Peyer's patch (tissue), 4 donors: ENCODE data around the gene ARHGAP28. TPM values are rescaled to one million over a fixed set of nuclear protein-coding genes. Genes with fewer than 3 reads are reported as not detected.

ENCODE experiments used
- DNase-seq, 3 donors: peaks; one replicate each; pipeline ENCODE4 v3.0.0-alpha.2; 2017 to 2019
- H3K27ac ChIP-seq, 4 donors: fragments of 200-600 bp; sonication (generic); one replicate each; pipeline ENCODE4 v1.5.1; 2016 to 2019
- H3K27me3 ChIP-seq, 2 donors: fragments of 200-600 bp; sonication (generic); one replicate each; pipeline ENCODE4 v1.5.1; 2019
- H3K36me3 ChIP-seq, 3 donors: fragments of 200-600 bp; sonication (generic); one replicate each; pipeline ENCODE4 v1.5.1; 2016 to 2019
- H3K4me1 ChIP-seq, 4 donors: fragments of 200-600 bp; sonication (generic); one replicate each; pipeline ENCODE4 v1.5.1; 2016 to 2019
- H3K4me3 ChIP-seq, 4 donors: fragments of 200-600 bp; sonication (generic); 1 replicate in 3 of 4; 2 replicates in 1 of 4; pipeline ENCODE4 v1.5.1; 2016 to 2019; ENCODE audit warnings: mild to moderate bottlenecking in 1 of 4
- H3K9me3 ChIP-seq, 4 donors: fragments of 200-600 bp; sonication (generic); one replicate each; pipeline ENCODE4 v1.5.1; 2016 to 2019; ENCODE audit warnings: mild to moderate bottlenecking in 1 of 4
- POLR2A ChIP-seq, 2 donors: fragments of 450-650 bp; IDR thresholded peaks; one replicate each; pipeline ENCODE4 v1.5.1; 2017; ENCODE audit warnings: antibody characterized with exemption in 2 of 2, mild to moderate bottlenecking in 2 of 2, moderate library complexity in 2 of 2
- total RNA-seq, 4 donors: library from RNA; depleted of rRNA; stranded (reverse); fragments of >200 nt; gene quantifications; one replicate each; pipeline ENCODE4 v1.1.0, GENCODE V29; 2016
- TF ChIP-seq, protein P1 (sequence below), 6 experiments: fragments of 450-650 bp in 4 of 6; fragments of 200-600 bp in 2 of 6; sonication (generic) in 1 of 6; IDR thresholded peaks; one replicate each; pipeline ENCODE4 v1.5.1; 2017 to 2019; ENCODE audit warnings: antibody characterized with exemption in 6 of 6, mild to moderate bottlenecking in 3 of 6, moderate library complexity in 1 of 6

The ARHGAP28 gene
- total RNA-seq, 4 donors from 2014 or later = 1.0 to 35.5 (median 3.3) TPM

DNA sequence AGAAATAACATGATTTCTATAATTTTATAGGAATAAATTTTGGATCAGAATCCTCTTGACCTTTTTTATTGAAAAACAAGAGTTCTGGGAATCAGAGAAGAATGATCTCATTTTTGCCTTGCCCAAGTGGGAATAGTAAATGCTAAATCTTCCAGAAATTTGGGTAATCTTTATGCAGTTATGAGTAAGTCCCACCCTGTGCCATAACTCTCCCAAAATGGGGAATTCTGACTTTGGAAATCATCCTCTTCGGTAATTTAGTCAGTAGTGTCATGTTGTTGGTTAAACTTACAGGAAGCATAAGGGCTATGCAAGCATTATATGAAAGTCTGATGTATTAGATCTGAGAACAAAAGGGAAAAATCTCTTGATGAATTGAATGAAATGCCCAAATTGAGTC, 20.6 kb upstream of the ARHGAP28 start:
- Histone ChIP-seq H3K9me3 (no peaks in the 10 kb centered on the region), H3K4me1 (no peaks in the 10 kb centered on the region), H3K4me3 (no peak overlapping the region), H3K36me3 (no peaks in the 10 kb centered on the region), H3K27me3 (no peaks in the 10 kb centered on the region), H3K27ac (no peak overlapping the region)
- DNase-seq = no peak
- TF ChIP-seq POLR2A (IDR thresholded peaks at IDR 0.05) = no peak
- TF ChIP-seq, protein P1, sequence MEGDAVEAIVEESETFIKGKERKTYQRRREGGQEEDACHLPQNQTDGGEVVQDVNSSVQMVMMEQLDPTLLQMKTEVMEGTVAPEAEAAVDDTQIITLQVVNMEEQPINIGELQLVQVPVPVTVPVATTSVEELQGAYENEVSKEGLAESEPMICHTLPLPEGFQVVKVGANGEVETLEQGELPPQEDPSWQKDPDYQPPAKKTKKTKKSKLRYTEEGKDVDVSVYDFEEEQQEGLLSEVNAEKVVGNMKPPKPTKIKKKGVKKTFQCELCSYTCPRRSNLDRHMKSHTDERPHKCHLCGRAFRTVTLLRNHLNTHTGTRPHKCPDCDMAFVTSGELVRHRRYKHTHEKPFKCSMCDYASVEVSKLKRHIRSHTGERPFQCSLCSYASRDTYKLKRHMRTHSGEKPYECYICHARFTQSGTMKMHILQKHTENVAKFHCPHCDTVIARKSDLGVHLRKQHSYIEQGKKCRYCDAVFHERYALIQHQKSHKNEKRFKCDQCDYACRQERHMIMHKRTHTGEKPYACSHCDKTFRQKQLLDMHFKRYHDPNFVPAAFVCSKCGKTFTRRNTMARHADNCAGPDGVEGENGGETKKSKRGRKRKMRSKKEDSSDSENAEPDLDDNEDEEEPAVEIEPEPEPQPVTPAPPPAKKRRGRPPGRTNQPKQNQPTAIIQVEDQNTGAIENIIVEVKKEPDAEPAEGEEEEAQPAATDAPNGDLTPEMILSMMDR (IDR thresholded peaks at IDR 0.05) = no peak

DNA sequence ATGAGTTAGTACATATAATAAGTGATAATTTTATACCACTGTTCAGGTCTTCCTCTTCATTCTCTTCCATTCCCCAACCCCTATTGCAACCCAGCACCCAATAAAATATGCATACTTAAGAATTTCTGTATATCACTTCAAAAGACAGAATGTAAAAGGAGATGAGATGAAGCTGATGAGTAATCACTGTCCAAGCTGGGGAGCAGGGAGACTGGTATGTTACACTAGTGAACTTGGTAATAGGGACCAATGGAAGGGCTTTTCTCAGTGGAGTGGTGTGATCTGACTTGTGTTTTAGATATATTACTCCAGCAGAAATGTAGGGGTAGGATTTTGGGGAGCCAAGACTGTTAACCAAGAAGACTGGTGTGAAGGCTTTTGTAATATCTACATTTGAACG, 18.0 kb upstream of the ARHGAP28 start:
- Histone ChIP-seq H3K27me3 (no peaks in the 10 kb centered on the region), H3K4me3 (no peak overlapping the region), H3K9me3 (no peaks in the 10 kb centered on the region), H3K4me1 (no peaks in the 10 kb centered on the region), H3K36me3 (no peaks in the 10 kb centered on the region), H3K27ac (no peak overlapping the region)
- DNase-seq = no peak
- TF ChIP-seq POLR2A (IDR thresholded peaks at IDR 0.05) = no peak
- TF ChIP-seq, protein P1 (IDR thresholded peaks at IDR 0.05) = no peak

DNA sequence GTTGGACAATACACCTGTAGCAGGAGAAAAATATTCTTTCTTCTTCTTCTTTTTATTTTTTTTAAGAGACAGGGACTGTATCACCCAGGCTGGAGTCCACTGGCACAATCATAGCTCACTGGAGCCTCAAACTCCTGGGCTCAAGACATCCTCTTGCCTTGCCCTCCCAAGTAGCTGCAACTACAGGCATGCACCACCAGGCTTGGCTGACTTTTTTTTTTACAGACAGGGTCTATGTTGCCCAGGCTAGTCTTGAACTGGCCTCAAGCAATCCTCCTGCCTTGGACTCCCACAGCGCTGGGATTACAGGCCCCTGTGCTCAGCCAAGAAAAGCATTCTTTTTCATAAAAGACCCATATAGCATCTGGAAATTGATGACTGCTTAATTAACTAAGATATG, 17.1 kb upstream of the ARHGAP28 start:
- Histone ChIP-seq H3K27ac (no peak overlapping the region), H3K9me3 (no peaks in the 10 kb centered on the region), H3K27me3 (no peaks in the 10 kb centered on the region), H3K4me1 (no peaks in the 10 kb centered on the region), H3K4me3 (no peak overlapping the region), H3K36me3 (no peaks in the 10 kb centered on the region)
- TF ChIP-seq POLR2A (IDR thresholded peaks at IDR 0.05) = no peak
- TF ChIP-seq, protein P1 (IDR thresholded peaks at IDR 0.05) = no peak
- no peak for DNase-seq

DNA sequence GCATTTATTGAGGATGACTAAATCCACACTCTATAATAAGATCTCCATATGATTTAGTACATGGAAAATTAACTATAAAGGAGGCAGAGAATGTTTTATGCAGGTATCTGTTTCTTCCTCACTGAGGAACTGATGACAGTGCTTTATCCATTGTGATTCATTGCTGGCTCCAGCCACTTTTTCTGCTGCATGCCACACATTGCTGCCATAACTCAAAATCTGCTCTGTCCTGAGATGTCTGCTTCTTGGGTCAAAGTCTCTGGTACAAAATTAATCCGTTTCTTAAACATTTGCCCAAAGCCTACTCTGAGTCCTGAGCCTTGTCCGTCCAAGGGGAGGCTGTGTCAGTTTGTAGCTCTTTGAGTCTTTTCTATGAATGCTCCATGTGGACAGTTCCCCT, 15.5 kb upstream of the ARHGAP28 start:
- no peaks in the 10 kb centered on the region for H3K36me3 ChIP-seq
- H3K27ac ChIP-seq = no peak overlapping the region
- no peaks in the 10 kb centered on the region for H3K4me1 ChIP-seq
- H3K9me3 ChIP-seq = no peaks in the 10 kb centered on the region
- no peak for DNase-seq
- H3K27me3 ChIP-seq = no peaks in the 10 kb centered on the region
- no peak for TF ChIP-seq POLR2A (IDR thresholded peaks at IDR 0.05)
- TF ChIP-seq, protein P1 (IDR thresholded peaks at IDR 0.05) = no peak
- H3K4me3 ChIP-seq = no peak overlapping the region

DNA sequence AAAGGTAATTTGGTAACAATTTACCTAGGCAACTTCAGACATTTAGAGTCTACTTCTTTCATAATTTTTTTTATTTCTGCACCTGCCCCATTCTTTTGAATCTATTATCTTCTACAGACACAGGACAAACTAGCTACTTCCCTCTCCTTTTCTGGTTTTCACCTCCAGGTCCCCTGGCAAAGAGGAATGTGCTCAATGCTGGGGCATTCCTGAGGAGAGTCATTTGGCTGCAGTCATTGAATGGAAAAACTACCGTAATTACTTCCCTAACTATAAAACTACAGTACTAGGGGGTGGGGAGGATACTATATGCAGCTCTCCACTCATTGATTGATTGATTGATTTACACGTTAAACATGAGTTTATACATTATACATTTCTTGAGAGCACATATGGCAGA, 11.2 kb upstream of the ARHGAP28 start:
- Histone ChIP-seq H3K4me1 (no peaks in the 10 kb centered on the region), H3K9me3 (no peaks in the 10 kb centered on the region), H3K27me3 (no peaks in the 10 kb centered on the region), H3K4me3 (no peak overlapping the region), H3K27ac (no peak overlapping the region), H3K36me3 (no peaks in the 10 kb centered on the region)
- TF ChIP-seq, protein P1 (IDR thresholded peaks at IDR 0.05) = no peak
- TF ChIP-seq POLR2A (IDR thresholded peaks at IDR 0.05) = no peak
- no peak for DNase-seq
